Measurements from ENCODE around the gene PSTPIP2. TPM values are rescaled to one million over a fixed set of nuclear protein-coding genes. Genes with fewer than 3 reads are reported as not detected.

The PSTPIP2 gene
- total RNA-seq, 1 experiment from 2014 or later: 3.3 TPM

GRCh38 chr18:46110406-46110805 lies 38.3 kb upstream of the PSTPIP2 start:
- no peak for TF ChIP-seq CTCF (conservative IDR thresholded peaks at IDR 0.05)
- H3K27ac Mint-ChIP-seq: peak overlapping the region in 1 of 3 experiments; percentile 34; a peak in 1 of 7 replicates

More at GRCh38 chr18:46110406-46110805, 38.3 kb upstream of the PSTPIP2 start:
- peaks cover 2% of the 10 kb centered on the region for H3K23me2 ChIP-seq (ENCODE audit: insufficient read length, low read depth, low read length, poor library complexity, severe bottlenecking)
- no CpG with 5 or more reads among the region's 3 CpGs for WGBS (ENCODE audit: extremely low coverage, insufficient read length, low lambda C conversion rate)
- no peak overlapping the region for H3T11ph ChIP-seq (ENCODE audit: low read length)
- no peak overlapping the region for H2AFZ ChIP-seq (ENCODE audit: low read length)
- H3K4ac ChIP-seq (ENCODE audit: low read depth, low read length): no peak overlapping the region
- Mint-ChIP-seq H3K27me3 (ENCODE audit: low read depth) (no peaks in the 10 kb centered on the region), H3K4me3 (no peak overlapping the region), H3K9me3 (peaks cover 0 to 3% of the 10 kb centered on the region in 2 experiments; a peak in 1 of 5 replicates), H3K4me1 (no peaks in the 10 kb centered on the region), H3K36me3 (ENCODE audit: insufficient read depth in 1 of 3, low read depth in 3 of 3) (peaks cover 39 to 75% (median 74%) of the 10 kb centered on the region in 3 experiments)
- no peak overlapping the region for H3K56ac ChIP-seq (ENCODE audit: insufficient read length, low read depth, low read length)
- no peak overlapping the region for H2AK5ac ChIP-seq (ENCODE audit: insufficient read length, low read length)
- no peak overlapping the region for H2BK12ac ChIP-seq (ENCODE audit: insufficient read length, low read depth, low read length)
- no peak overlapping the region for H4K91ac ChIP-seq (ENCODE audit: insufficient read length, low read depth, low read length)
- H3K79me2 ChIP-seq (ENCODE audit: insufficient read depth, low read length): no peaks in the 10 kb centered on the region
- H3K79me1 ChIP-seq (ENCODE audit: insufficient read depth, low read depth, low read length, poor library complexity, severe bottlenecking): no peaks in the 10 kb centered on the region
- no peak overlapping the region for H3K18ac ChIP-seq (ENCODE audit: insufficient read length, low read depth, low read length)
- H3K9ac ChIP-seq (ENCODE audit: extremely low read depth, insufficient read length, low read length): no peak overlapping the region
- H3K4me1 ChIP-seq (ENCODE audit: insufficient read depth, low read length): no peaks in the 10 kb centered on the region
- H3K27me3 ChIP-seq (ENCODE audit: insufficient read depth, low read length): no peaks in the 10 kb centered on the region
- no peaks in the 10 kb centered on the region for H4K20me1 ChIP-seq (ENCODE audit: control insufficient read depth, insufficient read depth, insufficient read length)
- DNase-seq: no peak
- no peak overlapping the region for H2BK120ac ChIP-seq (ENCODE audit: low read depth, low read length, poor library complexity, severe bottlenecking)
- H3K4me2 ChIP-seq (ENCODE audit: insufficient read depth, insufficient read length, low read length): no peak overlapping the region
- H3K14ac ChIP-seq (ENCODE audit: insufficient read depth, low read length): no peak overlapping the region
- H3K23ac ChIP-seq (ENCODE audit: insufficient read length, low read depth, low read length): no peak overlapping the region
- H3K9me3 ChIP-seq (ENCODE audit: control insufficient read depth, low read depth, low read length): no peaks in the 10 kb centered on the region
- H2BK20ac ChIP-seq (ENCODE audit: low read depth, low read length, poor library complexity, severe bottlenecking): no peak overlapping the region
- no peak overlapping the region for H2BK15ac ChIP-seq (ENCODE audit: low read depth, low read length)
- no peak overlapping the region for H4K5ac ChIP-seq (ENCODE audit: insufficient read length, low read depth, low read length)
- H4K8ac ChIP-seq (replicated peaks; ENCODE audit: insufficient read length, low read depth, low read length): no peak overlapping the region
- no peak overlapping the region for H2BK5ac ChIP-seq (ENCODE audit: insufficient read length, low read length)
- H3K27ac ChIP-seq (ENCODE audit: insufficient read length, low read depth, low read length): no peak overlapping the region
